Tibial nerve (tissue), 4 donors: ENCODE measurements around the gene TMEM176A.

Experiments
- EP300 ChIP-seq, 2 donors: sonication (generic); formaldehyde crosslinking; IDR thresholded peaks; one replicate each; pipeline ENCODE4 v1.6.1; 2017; ENCODE audit warnings: antibody characterized with exemption in 2 of 2, mild to moderate bottlenecking in 1 of 2
- POLR2A ChIP-seq, 2 donors: fragments of 450-650 bp; IDR thresholded peaks; one replicate each; pipeline ENCODE4 v1.6.1; 2017; ENCODE audit warnings: antibody characterized with exemption in 2 of 2, mild to moderate bottlenecking in 2 of 2, moderate library complexity in 2 of 2
- TF ChIP-seq, protein P1 (sequence below), 5 experiments: fragments of 200-600 bp in 3 of 5; fragments of 450-650 bp in 2 of 5; sonication (generic) in 3 of 5; IDR thresholded peaks; one replicate each; pipeline ENCODE4 v1.5.1; 2016 to 2019; ENCODE audit warnings: antibody characterized with exemption in 5 of 5, mild to moderate bottlenecking in 3 of 5, moderate library complexity in 2 of 5

DNA sequence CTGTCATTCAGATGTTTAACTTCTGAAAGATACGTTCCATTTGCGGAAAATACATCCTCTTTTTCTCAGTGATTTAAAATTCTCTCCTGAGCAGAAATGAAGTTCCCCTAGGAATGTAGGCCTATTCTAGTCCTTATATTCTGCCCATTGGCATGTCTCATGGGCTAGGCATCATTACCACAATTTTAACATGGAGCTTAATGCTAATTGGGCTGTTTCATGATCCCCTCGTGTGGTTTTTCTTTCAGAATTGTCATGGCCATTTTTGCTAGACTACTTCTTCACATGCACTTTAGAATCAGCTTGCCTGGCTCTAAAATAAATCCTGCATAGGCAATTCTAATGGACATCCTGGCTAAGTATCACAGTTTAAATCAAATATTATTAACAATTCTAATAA, 1.4 kb upstream of the TMEM176A start:
- TF ChIP-seq, protein P1, sequence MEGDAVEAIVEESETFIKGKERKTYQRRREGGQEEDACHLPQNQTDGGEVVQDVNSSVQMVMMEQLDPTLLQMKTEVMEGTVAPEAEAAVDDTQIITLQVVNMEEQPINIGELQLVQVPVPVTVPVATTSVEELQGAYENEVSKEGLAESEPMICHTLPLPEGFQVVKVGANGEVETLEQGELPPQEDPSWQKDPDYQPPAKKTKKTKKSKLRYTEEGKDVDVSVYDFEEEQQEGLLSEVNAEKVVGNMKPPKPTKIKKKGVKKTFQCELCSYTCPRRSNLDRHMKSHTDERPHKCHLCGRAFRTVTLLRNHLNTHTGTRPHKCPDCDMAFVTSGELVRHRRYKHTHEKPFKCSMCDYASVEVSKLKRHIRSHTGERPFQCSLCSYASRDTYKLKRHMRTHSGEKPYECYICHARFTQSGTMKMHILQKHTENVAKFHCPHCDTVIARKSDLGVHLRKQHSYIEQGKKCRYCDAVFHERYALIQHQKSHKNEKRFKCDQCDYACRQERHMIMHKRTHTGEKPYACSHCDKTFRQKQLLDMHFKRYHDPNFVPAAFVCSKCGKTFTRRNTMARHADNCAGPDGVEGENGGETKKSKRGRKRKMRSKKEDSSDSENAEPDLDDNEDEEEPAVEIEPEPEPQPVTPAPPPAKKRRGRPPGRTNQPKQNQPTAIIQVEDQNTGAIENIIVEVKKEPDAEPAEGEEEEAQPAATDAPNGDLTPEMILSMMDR (IDR thresholded peaks at IDR 0.05), result no peak
- TF ChIP-seq POLR2A (IDR thresholded peaks at IDR 0.05) (no peak), EP300 (IDR thresholded peaks at IDR 0.05) (no peak)
